Activated naive CD8-positive, alpha-beta T cell (primary cell): ENCODE measurements around the gene MEG3.

Experiments used
- H3K27ac Mint-ChIP-seq: one replicate; pipeline ENCODE4 v1.8.0; 2021; ENCODE audit warnings: mixed read lengths
- H3K27me3 Mint-ChIP-seq: one replicate; pipeline ENCODE4 v1.8.0; 2021; ENCODE audit warnings: mixed read lengths
- H3K36me3 Mint-ChIP-seq: one replicate; pipeline ENCODE4 v1.8.0; 2021; ENCODE audit warnings: mixed read lengths
- H3K4me1 Mint-ChIP-seq: one replicate; pipeline ENCODE4 v1.8.0; 2021; ENCODE audit warnings: low read depth, mixed read lengths
- H3K4me3 Mint-ChIP-seq: one replicate; pipeline ENCODE4 v1.8.0; 2021; ENCODE audit warnings: mild to moderate bottlenecking, mixed read lengths
- H3K9me3 Mint-ChIP-seq: one replicate; pipeline ENCODE4 v1.8.0; 2021; ENCODE audit warnings: low read depth, mixed read lengths

Gene MEG3

GRCh38 chr14:100888789-100889315 is 62.9 kb downstream of the MEG3 start:
- Mint-ChIP-seq H3K27me3 (peaks cover 6% of the 10 kb centered on the region), H3K27ac (no peak overlapping the region), H3K36me3 (no peaks in the 10 kb centered on the region), H3K4me1 (no peaks in the 10 kb centered on the region), H3K4me3 (no peak overlapping the region), H3K9me3 (no peaks in the 10 kb centered on the region)

DNA sequence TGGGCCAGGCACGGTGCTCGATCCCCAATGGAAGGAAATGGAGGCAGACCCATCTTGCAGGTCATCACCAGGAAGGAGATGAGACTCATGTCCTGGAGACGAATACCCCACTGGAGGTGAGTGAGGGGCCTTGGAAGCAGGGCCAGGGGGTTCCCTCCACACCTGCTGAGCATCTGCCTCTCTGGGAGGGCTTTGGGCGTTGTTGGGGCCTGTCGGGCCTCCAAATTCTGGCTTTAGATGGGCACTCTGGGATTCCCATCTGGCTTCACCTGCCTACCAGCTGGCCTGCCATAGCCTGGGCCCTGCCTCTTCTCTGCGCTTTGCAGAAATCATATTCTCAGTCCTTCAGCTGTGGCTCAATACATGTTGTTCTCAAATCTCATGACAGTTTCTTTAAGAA is 63.7 kb downstream of the MEG3 start:
- no peaks in the 10 kb centered on the region for H3K9me3 Mint-ChIP-seq
- peaks cover 6% of the 10 kb centered on the region for H3K27me3 Mint-ChIP-seq
- no peak overlapping the region for H3K27ac Mint-ChIP-seq
- H3K4me3 Mint-ChIP-seq, result no peak overlapping the region
- H3K36me3 Mint-ChIP-seq, result no peaks in the 10 kb centered on the region
- H3K4me1 Mint-ChIP-seq, result no peaks in the 10 kb centered on the region

GRCh38 chr14:100890061-100890850 is 64.3 kb downstream of the MEG3 start:
- no peaks in the 10 kb centered on the region for H3K36me3 Mint-ChIP-seq
- no peak overlapping the region for H3K4me3 Mint-ChIP-seq
- H3K27ac Mint-ChIP-seq, result no peak overlapping the region
- H3K27me3 Mint-ChIP-seq, result peaks cover 10% of the 10 kb centered on the region
- no peaks in the 10 kb centered on the region for H3K9me3 Mint-ChIP-seq
- no peaks in the 10 kb centered on the region for H3K4me1 Mint-ChIP-seq

GRCh38 chr14:100891051-100891450 is 65.1 kb downstream of the MEG3 start:
- Mint-ChIP-seq H3K36me3 (no peaks in the 10 kb centered on the region), H3K27ac (no peak overlapping the region), H3K4me3 (no peak overlapping the region), H3K9me3 (no peaks in the 10 kb centered on the region), H3K4me1 (no peaks in the 10 kb centered on the region), H3K27me3 (peaks cover 13% of the 10 kb centered on the region)

DNA sequence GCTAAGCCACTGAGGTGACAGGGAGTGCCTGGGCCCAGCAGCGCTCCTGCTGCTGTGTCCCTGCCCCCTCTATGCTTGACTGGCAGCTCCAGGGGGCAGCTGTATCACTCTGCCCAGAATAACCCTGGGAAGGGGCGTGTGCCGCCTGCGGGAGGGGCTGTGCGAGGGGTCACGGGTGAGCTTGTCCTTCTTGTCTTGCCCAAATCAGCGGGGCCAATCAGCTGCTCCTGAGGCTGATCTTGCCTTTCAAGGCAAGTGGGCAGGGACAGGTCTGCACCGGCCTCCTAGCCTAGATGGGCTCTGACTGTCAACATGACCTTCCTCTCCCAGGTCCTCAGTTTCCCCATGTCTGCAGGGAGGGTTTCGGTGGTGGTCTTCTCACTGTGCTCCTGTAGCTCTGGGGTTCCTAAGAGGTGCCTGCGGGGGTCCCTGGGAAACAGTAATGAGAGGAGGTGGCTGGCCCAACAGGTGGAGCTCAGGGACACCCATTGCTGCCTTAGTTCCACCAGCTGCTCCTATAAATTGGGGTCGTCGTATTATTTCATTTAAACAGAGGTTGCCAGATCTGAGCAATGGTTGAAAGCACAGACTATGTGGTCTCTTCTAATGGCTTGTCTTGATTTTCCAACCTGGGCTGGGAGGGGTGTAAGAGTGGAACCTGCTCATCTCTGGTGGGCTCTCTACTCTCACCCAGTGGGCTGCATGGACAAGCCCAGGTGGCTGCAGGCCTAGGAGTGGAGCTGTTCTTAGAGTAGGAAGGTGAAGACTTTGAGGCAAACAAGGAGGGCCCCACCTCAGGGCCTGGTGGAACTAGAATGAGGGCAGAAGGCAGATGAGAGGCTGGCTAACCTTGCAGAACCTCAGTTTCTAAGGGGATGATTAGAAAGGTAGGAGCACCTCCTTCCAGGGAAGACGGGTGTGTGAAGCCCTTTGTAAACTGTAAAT is 65.9 kb downstream of the MEG3 start:
- Mint-ChIP-seq H3K9me3 (no peaks in the 10 kb centered on the region), H3K27me3 (peaks cover 16% of the 10 kb centered on the region), H3K27ac (no peak overlapping the region), H3K36me3 (no peaks in the 10 kb centered on the region), H3K4me1 (no peaks in the 10 kb centered on the region), H3K4me3 (no peak overlapping the region)

- peaks cover 18% of the 10 kb centered on the region for H3K27me3 Mint-ChIP-seq
- H3K4me1 Mint-ChIP-seq, result no peaks in the 10 kb centered on the region
- no peak overlapping the region for H3K4me3 Mint-ChIP-seq
- no peaks in the 10 kb centered on the region for H3K9me3 Mint-ChIP-seq
- no peak overlapping the region for H3K27ac Mint-ChIP-seq
- H3K36me3 Mint-ChIP-seq, result no peaks in the 10 kb centered on the region
Observed at GRCh38 chr14:100892496-100893227, 66.7 kb downstream of the MEG3 start.

- Mint-ChIP-seq H3K9me3 (no peaks in the 10 kb centered on the region), H3K4me3 (no peak overlapping the region), H3K27me3 (peaks cover 16% of the 10 kb centered on the region), H3K27ac (no peak overlapping the region), H3K36me3 (no peaks in the 10 kb centered on the region), H3K4me1 (no peaks in the 10 kb centered on the region)
Observed at GRCh38 chr14:100893228-100893601, 67.3 kb downstream of the MEG3 start.

DNA sequence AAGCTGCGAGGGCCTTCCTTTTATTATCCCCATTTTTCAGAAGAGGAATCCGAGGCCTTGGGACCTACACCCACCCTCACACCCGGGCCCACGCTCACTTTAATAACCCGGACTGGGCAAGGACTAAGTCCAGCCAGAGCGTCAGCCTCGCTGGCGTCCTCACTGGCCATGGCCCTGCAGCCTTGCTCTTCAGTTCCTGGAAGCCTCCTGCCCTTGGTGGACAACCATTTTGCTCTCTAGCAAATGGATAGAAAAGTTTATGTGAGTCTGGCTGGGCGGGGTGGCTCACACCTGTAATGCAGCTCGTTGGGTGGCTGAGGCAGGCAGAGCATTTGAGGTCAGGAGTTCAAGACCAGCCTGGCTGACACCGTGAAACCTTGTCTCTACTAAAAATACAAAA is 67.8 kb downstream of the MEG3 start:
- Mint-ChIP-seq H3K4me3 (no peak overlapping the region), H3K9me3 (no peaks in the 10 kb centered on the region), H3K36me3 (no peaks in the 10 kb centered on the region), H3K27ac (no peak overlapping the region), H3K4me1 (no peaks in the 10 kb centered on the region), H3K27me3 (peaks cover 16% of the 10 kb centered on the region)

GRCh38 chr14:100894416-100894815 is 68.5 kb downstream of the MEG3 start:
- no peak overlapping the region for H3K4me3 Mint-ChIP-seq

GRCh38 chr14:100895411-100895810 is 69.5 kb downstream of the MEG3 start:
- Mint-ChIP-seq H3K9me3 (no peaks in the 10 kb centered on the region), H3K27me3 (peaks cover 26% of the 10 kb centered on the region), H3K27ac (no peak overlapping the region), H3K4me3 (no peak overlapping the region), H3K36me3 (no peaks in the 10 kb centered on the region), H3K4me1 (no peaks in the 10 kb centered on the region)

More at GRCh38 chr14:100894416-100894815, 68.5 kb downstream of the MEG3 start:
- Mint-ChIP-seq H3K36me3 (no peaks in the 10 kb centered on the region), H3K27me3 (peaks cover 21% of the 10 kb centered on the region), H3K27ac (no peak overlapping the region), H3K9me3 (no peaks in the 10 kb centered on the region), H3K4me1 (no peaks in the 10 kb centered on the region)

DNA sequence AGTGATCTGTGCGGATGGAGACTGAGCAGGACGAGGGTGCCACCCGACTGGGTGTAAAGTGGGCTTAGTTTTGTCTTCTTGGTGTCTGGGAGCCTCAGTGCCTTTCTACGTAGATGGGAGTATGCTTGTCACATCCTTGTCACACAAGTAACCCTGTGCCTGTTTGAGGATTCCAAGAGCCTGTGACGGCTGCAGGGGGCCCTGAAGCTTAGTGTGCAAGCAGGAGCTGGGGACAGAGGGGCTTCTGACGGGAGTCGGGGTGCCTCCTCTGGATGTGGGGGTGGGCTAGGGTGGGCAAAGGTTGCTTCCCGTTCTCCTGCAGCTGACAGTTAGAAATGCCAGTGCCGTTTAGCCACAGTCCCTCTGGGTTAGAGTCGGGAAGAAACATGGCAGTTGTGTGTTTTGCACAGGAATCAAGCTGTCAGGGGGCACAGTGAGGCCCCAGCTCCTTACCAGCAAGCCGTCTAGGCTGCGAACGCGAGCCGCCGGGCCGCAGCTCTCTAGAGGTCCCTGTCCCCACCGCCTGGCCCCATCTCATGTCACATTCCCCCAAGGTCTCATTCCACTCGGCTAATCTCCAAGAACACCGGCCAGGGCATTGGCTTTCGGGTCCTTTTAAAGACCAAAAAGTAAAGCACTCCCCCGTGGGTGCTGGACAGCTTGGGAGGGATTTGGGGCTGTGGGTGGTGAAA is 70.6 kb downstream of the MEG3 start:
- H3K4me1 Mint-ChIP-seq, result peaks cover 1% of the 10 kb centered on the region
- no peaks in the 10 kb centered on the region for H3K36me3 Mint-ChIP-seq
- H3K9me3 Mint-ChIP-seq, result no peaks in the 10 kb centered on the region
- no peak overlapping the region for H3K27ac Mint-ChIP-seq
- no peak overlapping the region for H3K4me3 Mint-ChIP-seq
- peaks cover 30% of the 10 kb centered on the region for H3K27me3 Mint-ChIP-seq

DNA sequence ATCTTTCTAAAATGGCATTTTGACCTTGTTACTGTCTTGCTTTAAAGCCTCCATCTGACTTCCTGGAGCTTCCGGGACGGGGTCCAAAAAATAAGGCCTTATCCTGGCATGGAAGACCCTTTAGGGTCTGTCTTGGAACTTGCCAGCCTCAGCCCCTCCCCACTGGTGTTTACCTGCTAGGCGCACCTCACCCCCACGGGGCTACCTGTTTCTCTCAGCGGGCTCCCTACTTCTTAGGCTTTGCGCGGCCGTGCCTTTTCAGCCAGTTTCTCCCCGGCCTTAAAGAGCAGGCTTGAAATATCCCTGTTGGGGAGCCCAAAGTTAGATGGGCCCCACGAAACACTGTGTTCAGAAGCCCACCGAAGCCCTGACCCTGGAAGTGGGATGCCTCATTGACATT is 72.5 kb downstream of the MEG3 start:
- H3K36me3 Mint-ChIP-seq, result no peaks in the 10 kb centered on the region
- no peak overlapping the region for H3K27ac Mint-ChIP-seq
- no peak overlapping the region for H3K4me3 Mint-ChIP-seq
- H3K4me1 Mint-ChIP-seq, result peaks cover 1% of the 10 kb centered on the region
- H3K9me3 Mint-ChIP-seq, result no peaks in the 10 kb centered on the region
- H3K27me3 Mint-ChIP-seq, result peaks cover 38% of the 10 kb centered on the region

GRCh38 chr14:100898935-100899883 is 73.3 kb downstream of the MEG3 start:
- Mint-ChIP-seq H3K4me3 (no peak overlapping the region), H3K27me3 (peaks cover 38% of the 10 kb centered on the region), H3K36me3 (no peaks in the 10 kb centered on the region), H3K9me3 (no peaks in the 10 kb centered on the region), H3K4me1 (peaks cover 1% of the 10 kb centered on the region), H3K27ac (no peak overlapping the region)
